Neuronal stem cell (in vitro differentiated cells): Measurements from ENCODE around the gene LTN1.

Experiments used
- DNase-seq: peaks from one replicate; pipeline ENCODE4 v3.0.0-alpha.2; 2013; ENCODE audit warnings: low spot score
- H2AFZ ChIP-seq: one replicate; pipeline ENCODE4 v1.6.1; 2013; ENCODE audit warnings: mild to moderate bottlenecking, low read length, inconsistent platforms
- H2AK5ac ChIP-seq: 2 replicates; pipeline ENCODE4 v1.6.1; 2013; ENCODE audit warnings: low read depth, mild to moderate bottlenecking, inconsistent platforms, low read length, moderate library complexity, mixed read lengths
- H2BK120ac ChIP-seq: 2 replicates; pipeline ENCODE4 v1.6.1; 2013; ENCODE audit warnings: low read depth, mild to moderate bottlenecking, inconsistent platforms, low read length, moderate library complexity, mixed read lengths
- H2BK12ac ChIP-seq: one replicate; pipeline ENCODE4 v1.6.1; 2013; ENCODE audit warnings: low read length, inconsistent platforms
- H2BK15ac ChIP-seq: 2 replicates; pipeline ENCODE4 v1.6.1; 2013; ENCODE audit warnings: mild to moderate bottlenecking, low read length, inconsistent platforms, mixed read lengths
- H2BK5ac ChIP-seq: one replicate; pipeline ENCODE4 v1.6.1; 2013; ENCODE audit warnings: inconsistent platforms, mild to moderate bottlenecking, low read length, moderate library complexity
- H3K14ac ChIP-seq: one replicate; pipeline ENCODE4 v1.6.1; 2013; ENCODE audit warnings: low read length, inconsistent platforms
- H3K18ac ChIP-seq: 2 replicates; pipeline ENCODE4 v1.6.1; 2013; ENCODE audit warnings: low read length, inconsistent platforms
- H3K23ac ChIP-seq: 2 replicates; pipeline ENCODE4 v1.6.1; 2013; ENCODE audit warnings: low read depth, mild to moderate bottlenecking, mixed read lengths, low read length, inconsistent platforms; ENCODE audit not compliant: poor library complexity
- H3K27ac ChIP-seq: replicated peaks from 3 replicates; pipeline ENCODE4 v1.5.1; 2013; ENCODE audit warnings: low read length, inconsistent platforms
- H3K27me3 ChIP-seq, 3 experiments: 2 replicates each; pipeline ENCODE4 v1.6.1; 2013; ENCODE audit warnings: low read length in 3 of 3, mild to moderate bottlenecking in 2 of 3, inconsistent platforms in 1 of 3, low read depth in 1 of 3, mixed read lengths in 1 of 3, moderate library complexity in 1 of 3; ENCODE audit not compliant: control insufficient read depth in 3 of 3, insufficient read depth in 3 of 3
- H3K36me3 ChIP-seq, 2 donors: replicated peaks in 1 of 2; 2 replicates each; pipeline ENCODE4 v1.6.1; 2013; ENCODE audit warnings: low read length in 2 of 2; ENCODE audit not compliant: control insufficient read depth in 2 of 2, insufficient read depth in 2 of 2
- H3K4ac ChIP-seq: 2 replicates; pipeline ENCODE4 v1.6.1; 2013; ENCODE audit warnings: inconsistent platforms, mild to moderate bottlenecking, low read length, moderate library complexity
- H3K4me1 ChIP-seq, 2 donors: 1 replicate in 1 of 2; 2 replicates in 1 of 2; pipeline ENCODE4 v1.6.1; 2013; ENCODE audit warnings: low read length in 2 of 2, low read depth in 1 of 2; ENCODE audit not compliant: control insufficient read depth in 2 of 2, insufficient read depth in 1 of 2
- H3K4me2 ChIP-seq: one replicate; pipeline ENCODE4 v1.6.1; 2013; ENCODE audit warnings: mild to moderate bottlenecking, low read length, inconsistent platforms; ENCODE audit not compliant: insufficient read depth, poor library complexity, severe bottlenecking
- H3K4me3 ChIP-seq, 2 donors: 2 replicates each; pipeline ENCODE4 v1.5.1; 2013; ENCODE audit warnings: low read length in 2 of 2, mild to moderate bottlenecking in 2 of 2, inconsistent platforms in 1 of 2, moderate library complexity in 1 of 2
- H3K79me1 ChIP-seq: one replicate; pipeline ENCODE4 v1.6.1; 2013; ENCODE audit warnings: low read depth, mild to moderate bottlenecking, inconsistent platforms, low read length, moderate library complexity
- H3K9ac ChIP-seq: one replicate; pipeline ENCODE4 v1.6.1; 2013; ENCODE audit warnings: mild to moderate bottlenecking, low read depth, low read length, inconsistent platforms; ENCODE audit not compliant: poor library complexity
- H3K9me3 ChIP-seq, 2 donors: replicated peaks in 1 of 2; 2 replicates each; pipeline versions ENCODE3 to v1.6.1; 2013; ENCODE audit warnings: low read length in 2 of 2, mild to moderate bottlenecking in 2 of 2, inconsistent platforms in 1 of 2, low read depth in 1 of 2, mixed read lengths in 1 of 2, moderate library complexity in 1 of 2; ENCODE audit not compliant: control insufficient read depth in 2 of 2, insufficient read depth in 1 of 2
- H4K8ac ChIP-seq: one replicate; pipeline ENCODE4 v1.6.1; 2013; ENCODE audit warnings: low read depth, mild to moderate bottlenecking, inconsistent platforms, low read length, moderate library complexity
- H4K91ac ChIP-seq: one replicate; pipeline ENCODE4 v1.6.1; 2013; ENCODE audit warnings: low read length, low read depth, mild to moderate bottlenecking, inconsistent platforms; ENCODE audit not compliant: poor library complexity
- WGBS, 2 donors: extraction: QIAGEN DNeasy Blood & Tissue Kit; methylation state at CpG; one replicate each; pipeline ENCODE4 v1.1.7; 2013; ENCODE audit warnings: missing lambda C conversion rate in 2 of 2, mixed read lengths in 1 of 2; ENCODE audit not compliant: insufficient read length in 2 of 2, insufficient replicate concordance in 1 of 2; ENCODE audit errors: extremely low coverage in 2 of 2; 5-methylcytosine and 5-hydroxymethylcytosine counted together

Gene LTN1

GRCh38 chr21:28899744-28900143, 92.9 kb downstream of the LTN1 start:
- Histone ChIP-seq H3K23ac (no peak overlapping the region), H3K9ac (no peak overlapping the region), H2AFZ (no peak overlapping the region), H3K27ac (no peak overlapping the region), H3K4me1 (no peaks in the 10 kb centered on the region), H3K36me3 (no peaks in the 10 kb centered on the region), H3K18ac (no peak overlapping the region), H3K79me1 (peaks cover 1% of the 10 kb centered on the region), H2BK12ac (no peak overlapping the region), H3K9me3 (no peaks in the 10 kb centered on the region), H3K27me3 (no peaks in the 10 kb centered on the region), H4K8ac (no peak overlapping the region), H3K4me3 (no peak overlapping the region), H3K4ac (no peak overlapping the region), H4K91ac (no peak overlapping the region), H3K4me2 (no peak overlapping the region), H2BK5ac (no peak overlapping the region), H3K14ac (no peak overlapping the region), H2BK15ac (no peak overlapping the region), H2AK5ac (no peak overlapping the region), H2BK120ac (no peak overlapping the region)
- no peak for DNase-seq
- WGBS, 2 donors, result no CpG with 5 or more reads among the region's 5 CpGs

- no peak for DNase-seq
- Histone ChIP-seq H2BK12ac (no peak overlapping the region), H3K27me3 (no peaks in the 10 kb centered on the region), H2AK5ac (no peak overlapping the region), H3K4ac (no peak overlapping the region), H2AFZ (peak overlapping the region; percentile 41), H3K4me1 (no peaks in the 10 kb centered on the region), H2BK120ac (no peak overlapping the region), H3K36me3 (no peaks in the 10 kb centered on the region), H4K91ac (no peak overlapping the region), H3K9me3 (no peaks in the 10 kb centered on the region), H3K27ac (no peak overlapping the region), H3K14ac (no peak overlapping the region), H3K23ac (no peak overlapping the region), H3K4me3 (no peak overlapping the region), H3K79me1 (peaks cover 1% of the 10 kb centered on the region), H4K8ac (no peak overlapping the region), H3K18ac (no peak overlapping the region), H3K9ac (no peak overlapping the region), H3K4me2 (no peak overlapping the region), H2BK15ac (no peak overlapping the region), H2BK5ac (no peak overlapping the region)
- WGBS, 2 donors, result no CpG with 5 or more reads among the region's 3 CpGs
Observed at GRCh38 chr21:28899220-28899619, 93.5 kb downstream of the LTN1 start.

GRCh38 chr21:28893687-28894086, 99.0 kb downstream of the LTN1 start:
- H3K4ac ChIP-seq, result no peak overlapping the region
- no peak overlapping the region for H4K8ac ChIP-seq
- H2BK12ac ChIP-seq, result no peak overlapping the region
- H3K14ac ChIP-seq, result no peak overlapping the region
- no peak for DNase-seq
- no peak overlapping the region for H3K27ac ChIP-seq
- H3K9me3 ChIP-seq, result no peaks in the 10 kb centered on the region
- H3K9ac ChIP-seq, result no peak overlapping the region
- H2AK5ac ChIP-seq, result no peak overlapping the region
- H2AFZ ChIP-seq, result no peak overlapping the region
- no peaks in the 10 kb centered on the region for H3K4me1 ChIP-seq
- peaks cover 0 to 6% (median 0%) of the 10 kb centered on the region in 3 experiments for H3K27me3 ChIP-seq
- H2BK15ac ChIP-seq, result no peak overlapping the region
- H3K23ac ChIP-seq, result no peak overlapping the region
- H4K91ac ChIP-seq, result no peak overlapping the region
- H2BK5ac ChIP-seq, result no peak overlapping the region
- H3K18ac ChIP-seq, result no peak overlapping the region
- H3K4me2 ChIP-seq, result no peak overlapping the region
- H3K79me1 ChIP-seq, result no peaks in the 10 kb centered on the region
- no peaks in the 10 kb centered on the region for H3K36me3 ChIP-seq
- H2BK120ac ChIP-seq, result no peak overlapping the region
- WGBS, 2 donors, result no CpG with 5 or more reads among the region's 3 CpGs
- H3K4me3 ChIP-seq, result no peak overlapping the region

GRCh38 chr21:28892199-28893111, 100.2 kb downstream of the LTN1 start:
- Histone ChIP-seq H2BK5ac (no peak overlapping the region), H2BK12ac (no peak overlapping the region), H3K36me3 (no peaks in the 10 kb centered on the region), H3K27me3 (peaks cover 0 to 6% (median 0%) of the 10 kb centered on the region in 3 experiments), H2AK5ac (no peak overlapping the region), H3K4me2 (no peak overlapping the region), H3K27ac (no peak overlapping the region), H3K14ac (no peak overlapping the region), H3K4ac (no peak overlapping the region), H4K8ac (no peak overlapping the region), H2BK120ac (no peak overlapping the region), H2AFZ (no peak overlapping the region), H4K91ac (no peak overlapping the region), H3K79me1 (no peaks in the 10 kb centered on the region), H3K23ac (no peak overlapping the region), H3K9ac (no peak overlapping the region), H3K18ac (no peak overlapping the region), H3K4me3 (no peak overlapping the region), H3K4me1 (no peaks in the 10 kb centered on the region), H2BK15ac (no peak overlapping the region), H3K9me3 (no peaks in the 10 kb centered on the region)
- no peak for DNase-seq
- WGBS, 2 donors, result no CpG with 5 or more reads among the region's 6 CpGs
